Activated T-cell treated with anti-CD3 and anti-CD28 coated beads, Interleukin-2, amount 50 U/mL, for 24 hours (primary cell): Measurements from ENCODE around the gene RAB11FIP5.

Source experiments
- DNase-seq: peaks from one replicate; pipeline ENCODE4 v3.0.0-alpha.2; 2020
- H3K27ac Mint-ChIP-seq: 2 replicates; pipeline ENCODE4 v1.8.0; 2020; ENCODE audit warnings: mild to moderate bottlenecking, mixed read lengths
- H3K27me3 Mint-ChIP-seq: 2 replicates; pipeline ENCODE4 v1.8.0; 2020; ENCODE audit warnings: mixed read lengths
- H3K36me3 Mint-ChIP-seq: 2 replicates; pipeline ENCODE4 v1.8.0; 2020; ENCODE audit warnings: low read depth, mixed read lengths
- H3K4me1 Mint-ChIP-seq: 2 replicates; pipeline ENCODE4 v1.8.0; 2020; ENCODE audit warnings: low read depth, mixed read lengths
- H3K4me3 Mint-ChIP-seq: 2 replicates; pipeline ENCODE4 v1.8.0; 2020; ENCODE audit warnings: mild to moderate bottlenecking, moderate library complexity, mixed read lengths
- H3K9me3 Mint-ChIP-seq: 2 replicates; pipeline ENCODE4 v1.8.0; 2020; ENCODE audit warnings: mixed read lengths

The RAB11FIP5 gene

DNA sequence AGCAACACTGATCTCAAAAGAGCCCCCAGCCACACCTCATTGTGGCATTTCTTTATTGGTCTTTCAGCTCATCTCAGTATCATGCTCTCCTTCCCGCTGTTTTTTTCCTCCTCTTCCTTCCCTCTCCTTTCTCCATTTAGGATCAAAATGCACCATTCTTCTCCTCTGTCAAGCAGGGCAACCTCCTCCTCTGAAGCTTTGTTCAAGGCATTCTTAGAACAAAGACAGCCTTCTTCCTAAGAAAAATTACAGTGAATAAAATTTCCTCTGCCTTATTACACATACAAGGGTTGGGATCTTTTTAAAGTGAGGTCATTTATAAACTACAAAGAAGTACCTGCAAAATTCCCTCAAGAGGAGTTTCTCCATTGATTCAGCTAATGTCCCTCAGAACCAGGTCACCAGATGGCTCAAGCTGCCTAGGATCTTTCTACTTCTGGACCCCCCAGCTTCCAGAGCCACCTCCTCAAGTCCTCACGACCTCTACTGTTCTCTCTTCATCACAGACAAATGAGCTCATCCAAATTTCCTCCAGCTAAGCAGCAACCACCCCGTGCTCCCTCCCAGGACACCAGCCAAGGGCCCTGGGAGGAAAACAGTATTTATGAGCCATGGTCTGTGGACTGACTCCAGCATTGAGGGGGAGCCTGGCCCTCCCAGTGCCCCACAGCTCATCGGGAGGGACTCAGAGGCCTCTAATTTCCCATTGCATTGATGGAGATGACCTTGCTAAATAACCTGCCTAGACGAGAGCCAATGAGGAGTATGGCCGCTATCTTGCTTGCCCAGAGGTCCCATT lies 59.2 kb downstream of the RAB11FIP5 start:
- Mint-ChIP-seq H3K27ac (no peak overlapping the region), H3K4me3 (no peak overlapping the region), H3K27me3 (no peaks in the 10 kb centered on the region), H3K36me3 (peaks cover 21% of the 10 kb centered on the region), H3K9me3 (peaks cover 6% of the 10 kb centered on the region), H3K4me1 (no peaks in the 10 kb centered on the region)
- no peak for DNase-seq

DNA sequence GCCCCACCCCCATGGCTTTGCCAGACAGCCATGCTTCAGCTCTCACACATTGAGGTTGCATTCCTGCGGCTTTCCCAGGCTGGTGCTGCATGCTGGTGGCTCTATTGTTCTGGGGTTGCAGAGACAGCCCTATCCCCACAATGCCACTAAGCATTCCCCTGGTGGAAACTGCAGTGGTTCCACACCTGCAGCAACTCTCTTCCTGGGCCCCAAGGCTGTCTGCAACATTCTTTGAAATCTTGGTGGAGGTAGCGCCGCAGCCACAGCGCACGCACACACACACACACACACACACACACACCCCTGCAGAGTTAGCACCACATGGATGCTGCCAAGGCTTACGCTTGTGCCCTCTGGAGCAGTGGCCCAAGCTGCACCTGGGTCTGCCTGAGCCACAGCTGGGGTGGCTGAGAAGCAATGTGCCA lies 62.6 kb downstream of the RAB11FIP5 start:
- Mint-ChIP-seq H3K4me1 (no peaks in the 10 kb centered on the region), H3K27me3 (no peaks in the 10 kb centered on the region), H3K4me3 (no peak overlapping the region), H3K27ac (no peak overlapping the region), H3K9me3 (no peaks in the 10 kb centered on the region), H3K36me3 (peaks cover 3% of the 10 kb centered on the region)
- no peak for DNase-seq

DNA sequence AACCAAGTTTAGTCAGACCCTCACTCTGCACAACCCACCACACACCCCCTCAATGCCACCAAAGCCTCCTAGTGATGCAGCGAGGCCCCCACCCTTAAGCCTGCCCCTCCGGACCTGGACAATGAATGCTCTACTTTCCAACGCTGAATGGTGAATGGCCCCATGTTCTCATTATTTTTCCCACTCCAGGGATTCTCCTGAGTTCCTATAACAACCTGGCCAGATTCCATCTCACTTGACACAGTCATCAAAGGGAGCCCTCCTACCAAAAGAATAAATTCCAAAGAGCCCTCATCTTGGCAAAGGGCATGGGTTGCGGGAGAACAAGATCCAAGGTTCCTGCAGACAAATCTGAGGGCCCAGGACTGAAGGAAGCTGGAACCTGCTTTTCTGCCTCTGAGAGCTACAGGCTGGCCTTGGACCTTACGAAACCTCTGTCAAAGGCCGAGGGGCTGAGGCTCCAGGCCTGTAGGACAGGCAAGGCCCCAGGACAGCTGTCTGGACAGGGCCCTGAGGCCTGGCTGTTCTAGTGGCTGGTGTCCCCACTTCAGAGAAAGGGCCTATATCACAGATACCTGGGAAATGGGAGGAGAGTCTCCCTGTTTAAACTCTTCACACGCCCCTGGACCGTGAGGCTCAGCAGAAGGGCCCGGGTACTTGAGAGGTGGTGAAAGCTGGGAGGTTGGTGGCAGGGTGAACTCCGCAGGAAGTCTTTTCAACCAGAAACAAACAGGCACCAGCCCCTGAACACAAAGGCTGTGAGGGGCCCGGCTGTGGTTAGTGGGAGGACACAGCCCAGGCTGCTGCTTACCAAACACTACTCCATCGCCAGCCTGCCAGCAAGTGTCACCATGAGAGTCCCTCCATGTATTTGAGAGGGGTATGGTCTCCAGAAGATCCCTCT lies 68.6 kb downstream of the RAB11FIP5 start:
- H3K27ac Mint-ChIP-seq, result no peak overlapping the region
- no peak overlapping the region for H3K4me3 Mint-ChIP-seq

DNA sequence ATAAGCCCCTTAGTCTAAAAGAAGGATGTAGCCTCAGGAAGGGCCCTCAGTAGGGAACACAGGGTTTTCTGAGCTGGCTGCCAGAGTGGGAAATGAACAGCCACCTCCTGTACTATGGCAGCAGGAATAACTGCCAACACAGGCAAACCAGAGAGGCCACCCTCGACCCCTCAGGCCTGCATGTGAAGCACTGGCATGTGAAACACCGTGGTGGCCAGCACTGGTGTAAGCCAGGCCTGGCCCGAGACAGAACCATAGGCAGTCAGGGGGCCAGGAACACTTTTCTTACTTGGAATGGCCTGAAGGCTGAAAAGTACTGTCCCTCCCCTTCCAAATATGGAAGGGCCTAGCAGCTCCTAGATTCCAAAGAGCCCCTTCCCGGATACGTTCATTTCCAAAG lies 69.5 kb downstream of the RAB11FIP5 start:
- Mint-ChIP-seq H3K27ac (no peak overlapping the region), H3K9me3 (no peaks in the 10 kb centered on the region), H3K4me1 (peaks cover 3% of the 10 kb centered on the region), H3K27me3 (no peaks in the 10 kb centered on the region), H3K4me3 (no peak overlapping the region), H3K36me3 (peaks cover 3% of the 10 kb centered on the region)
- DNase-seq, result no peak

More for the DNA sequence above, 68.6 kb downstream of the RAB11FIP5 start:
- Mint-ChIP-seq H3K9me3 (no peaks in the 10 kb centered on the region), H3K36me3 (peaks cover 3% of the 10 kb centered on the region), H3K27me3 (no peaks in the 10 kb centered on the region), H3K4me1 (peaks cover 3% of the 10 kb centered on the region)
- no peak for DNase-seq

DNA sequence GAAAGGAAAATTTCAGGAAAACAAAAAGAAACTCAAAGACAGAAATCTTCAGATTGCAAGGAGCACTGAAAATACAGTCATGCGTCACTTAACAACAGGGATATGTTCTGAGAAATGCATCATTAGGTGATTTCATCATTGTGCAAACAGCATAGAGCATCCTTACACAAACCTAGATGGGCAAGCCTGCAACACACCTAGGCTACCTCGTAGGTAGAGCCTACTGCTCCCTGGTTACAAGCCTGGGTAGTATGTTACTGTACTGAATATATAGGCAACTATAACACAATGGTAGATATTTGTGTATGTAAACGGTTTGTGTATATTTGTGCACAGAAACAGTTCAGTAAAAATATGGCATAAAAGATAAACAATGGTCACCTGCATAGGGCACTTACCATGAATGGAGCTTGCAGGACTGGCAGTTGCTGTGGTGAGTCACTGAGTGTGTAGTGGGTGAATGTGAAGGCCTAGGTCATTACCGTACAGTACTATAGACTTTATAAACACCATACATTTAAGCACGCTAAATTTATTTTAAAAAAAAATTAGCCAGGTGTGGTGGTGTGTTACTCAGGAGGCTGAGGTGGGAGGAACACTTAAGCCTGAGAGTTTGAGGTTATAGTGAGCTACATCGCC lies 74.7 kb downstream of the RAB11FIP5 start:
- H3K4me1 Mint-ChIP-seq, result no peaks in the 10 kb centered on the region
- H3K27me3 Mint-ChIP-seq, result no peaks in the 10 kb centered on the region
- no peak overlapping the region for H3K4me3 Mint-ChIP-seq
- H3K36me3 Mint-ChIP-seq, result peaks cover 3% of the 10 kb centered on the region
- no peak overlapping the region for H3K27ac Mint-ChIP-seq
- H3K9me3 Mint-ChIP-seq, result no peaks in the 10 kb centered on the region
- DNase-seq, result no peak

DNA sequence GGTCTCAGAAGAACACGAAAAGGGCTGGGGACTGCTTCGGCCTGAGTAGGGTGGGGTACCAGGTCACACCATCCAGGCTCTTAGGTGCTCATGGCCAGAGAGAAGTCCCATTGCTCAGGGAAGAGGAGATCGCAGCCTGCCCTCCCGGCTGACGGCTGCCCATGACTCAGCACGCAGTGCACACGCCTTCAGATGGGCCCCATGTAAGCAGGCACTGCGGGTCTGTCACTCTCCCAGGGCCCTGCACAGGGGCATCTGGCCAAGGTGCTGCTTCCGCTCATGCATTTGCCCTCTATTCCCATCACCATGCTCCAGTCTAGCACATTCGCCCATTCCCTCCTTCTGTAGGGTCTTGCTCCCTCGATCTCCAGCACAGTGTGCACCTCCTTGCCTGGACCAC lies 76.0 kb downstream of the RAB11FIP5 start:
- Mint-ChIP-seq H3K9me3 (no peaks in the 10 kb centered on the region), H3K4me3 (no peak overlapping the region), H3K27me3 (no peaks in the 10 kb centered on the region), H3K4me1 (no peaks in the 10 kb centered on the region), H3K27ac (no peak overlapping the region), H3K36me3 (peaks cover 3% of the 10 kb centered on the region)
- DNase-seq, result no peak

DNA sequence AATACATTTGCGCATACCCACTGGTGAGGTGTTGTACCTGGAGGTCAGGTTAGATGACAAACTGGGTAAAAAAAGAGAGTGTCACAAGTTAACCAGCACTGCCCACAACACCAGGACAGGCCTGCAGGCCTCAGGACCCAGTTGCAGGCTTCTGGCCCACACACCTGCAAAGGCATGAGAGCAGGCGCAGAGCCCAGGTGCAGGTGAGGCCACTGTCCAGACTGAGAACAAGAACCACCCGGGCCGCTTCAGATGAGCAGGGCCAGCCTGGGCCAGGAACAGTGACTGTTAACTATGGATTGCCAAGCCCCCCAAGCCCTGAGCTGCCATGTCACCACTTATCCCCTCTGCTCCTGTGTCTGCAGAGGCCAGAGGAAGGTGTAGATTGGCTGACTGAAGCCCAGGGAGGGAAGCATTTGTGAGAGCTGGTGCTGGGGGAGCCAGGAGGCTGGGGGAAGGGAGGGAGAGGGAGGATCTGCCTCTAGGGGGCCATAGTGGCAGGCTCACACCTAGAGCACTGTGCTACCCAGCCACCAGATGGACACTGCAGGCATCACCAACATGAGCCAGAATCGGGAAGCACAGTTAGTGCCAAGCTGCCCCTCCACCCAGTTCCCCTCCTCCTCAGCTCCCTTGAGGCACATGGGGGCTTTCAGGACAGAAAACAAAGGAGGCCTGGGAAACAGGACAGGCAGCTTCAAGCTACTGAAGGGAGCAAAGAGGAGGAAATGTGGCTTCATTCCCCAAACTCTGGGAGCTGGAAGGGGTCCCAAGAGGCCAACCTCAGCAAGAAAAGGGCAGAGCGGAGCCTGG lies 76.6 kb downstream of the RAB11FIP5 start:
- H3K27me3 Mint-ChIP-seq, result no peaks in the 10 kb centered on the region
- DNase-seq, result no peak
- H3K4me1 Mint-ChIP-seq, result no peaks in the 10 kb centered on the region
- no peak overlapping the region for H3K27ac Mint-ChIP-seq
- H3K36me3 Mint-ChIP-seq, result peaks cover 3% of the 10 kb centered on the region
- H3K4me3 Mint-ChIP-seq, result no peak overlapping the region
- H3K9me3 Mint-ChIP-seq, result no peaks in the 10 kb centered on the region

DNA sequence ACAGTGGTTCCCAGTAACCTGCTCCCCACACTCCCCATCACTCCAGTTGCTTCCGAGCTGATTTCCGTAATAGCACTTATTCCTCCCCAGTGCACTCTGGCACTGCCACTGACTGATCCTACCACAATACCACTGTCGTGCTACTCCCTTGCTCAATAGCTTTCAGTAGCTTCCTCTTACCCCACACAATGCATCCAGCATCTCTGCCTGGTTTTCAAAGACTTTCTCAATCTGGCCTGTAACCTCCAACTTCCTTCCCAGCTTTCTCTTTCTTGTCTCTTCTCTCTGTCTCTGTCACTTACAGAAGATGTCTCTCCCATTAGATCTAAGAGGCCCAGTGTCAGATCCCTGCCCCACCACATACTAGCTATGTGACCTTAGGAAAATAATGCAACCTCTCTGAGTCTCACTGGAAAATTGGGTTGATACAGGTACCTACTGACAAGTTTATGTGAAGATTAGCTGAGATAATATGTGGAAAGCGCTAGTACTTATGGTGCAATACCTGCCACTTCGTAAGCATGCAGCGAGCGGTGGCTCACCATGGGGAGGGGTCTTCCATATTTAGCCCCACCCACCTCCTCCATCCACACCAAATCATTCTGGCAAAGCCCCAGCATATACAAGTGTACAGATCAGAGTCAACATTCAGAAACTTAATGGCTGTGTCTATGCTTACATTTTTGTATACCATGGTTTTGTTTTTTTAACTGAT lies 77.9 kb downstream of the RAB11FIP5 start:
- Mint-ChIP-seq H3K27ac (no peak overlapping the region), H3K36me3 (no peaks in the 10 kb centered on the region), H3K4me3 (no peak overlapping the region), H3K27me3 (no peaks in the 10 kb centered on the region), H3K9me3 (no peaks in the 10 kb centered on the region), H3K4me1 (no peaks in the 10 kb centered on the region)
- DNase-seq, result no peak

DNA sequence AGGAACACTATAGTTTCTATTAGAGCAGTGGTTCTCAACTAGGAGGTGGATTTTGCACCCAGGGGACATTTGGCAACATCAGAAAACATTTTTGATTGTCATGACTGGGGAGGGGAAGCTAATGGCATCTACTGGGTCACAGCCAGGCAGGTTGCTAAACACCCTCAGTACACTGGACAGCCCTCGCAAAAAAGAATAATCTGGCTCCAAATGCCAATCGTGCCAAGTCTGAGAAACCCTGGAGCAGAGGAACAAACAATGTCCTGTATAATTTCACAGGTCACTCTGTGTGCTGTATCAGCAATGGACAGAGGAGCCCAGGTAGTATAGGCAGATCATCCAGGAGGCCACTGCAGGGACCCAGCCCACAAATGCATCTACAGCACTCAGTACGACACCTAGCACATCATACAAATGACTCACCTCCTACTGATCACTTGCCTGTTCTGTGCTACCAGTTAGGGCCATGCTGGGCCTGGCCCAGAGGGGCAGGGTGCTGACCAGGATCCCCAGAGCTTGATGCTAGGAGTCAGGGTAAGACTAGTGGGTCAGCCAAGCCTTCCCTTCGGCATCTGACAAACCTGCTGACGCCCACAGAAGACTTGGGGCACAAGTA lies 78.9 kb downstream of the RAB11FIP5 start:
- H3K27me3 Mint-ChIP-seq, result no peaks in the 10 kb centered on the region
- H3K4me3 Mint-ChIP-seq, result no peak overlapping the region
- no peaks in the 10 kb centered on the region for H3K9me3 Mint-ChIP-seq
- DNase-seq, result no peak
- H3K4me1 Mint-ChIP-seq, result no peaks in the 10 kb centered on the region
- no peaks in the 10 kb centered on the region for H3K36me3 Mint-ChIP-seq
- H3K27ac Mint-ChIP-seq, result no peak overlapping the region

DNA sequence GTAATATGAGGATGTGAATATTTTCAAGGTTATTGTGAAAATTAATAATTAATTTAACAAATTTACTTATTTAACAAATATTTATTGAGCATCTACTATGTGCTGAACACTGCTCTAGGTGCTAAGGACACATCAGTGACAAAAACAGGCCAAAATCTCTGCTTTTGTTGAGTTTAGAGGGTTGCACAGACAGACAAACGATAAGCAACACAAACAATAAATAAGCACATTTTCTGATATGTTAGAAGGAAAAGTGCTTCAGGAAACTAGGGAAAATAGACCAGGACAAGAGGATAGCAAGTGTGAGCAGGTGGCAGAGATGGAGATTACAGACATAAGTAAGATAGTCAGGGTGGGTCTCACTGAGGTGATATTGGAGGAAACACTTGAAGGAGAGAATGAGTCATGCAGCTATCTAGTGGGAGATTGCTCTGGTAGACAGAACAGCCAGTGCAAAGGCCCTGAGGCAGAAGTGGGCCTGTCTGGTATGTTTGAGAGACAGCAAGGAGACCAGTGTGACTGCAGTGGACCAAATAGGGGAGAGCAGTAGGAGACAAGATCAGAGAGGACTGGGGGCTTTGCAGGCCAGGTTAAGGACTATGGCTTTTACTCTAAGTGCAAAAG lies 79.5 kb downstream of the RAB11FIP5 start:
- Mint-ChIP-seq H3K4me3 (no peak overlapping the region), H3K27ac (no peak overlapping the region), H3K27me3 (no peaks in the 10 kb centered on the region), H3K9me3 (no peaks in the 10 kb centered on the region), H3K36me3 (peaks cover 3% of the 10 kb centered on the region), H3K4me1 (no peaks in the 10 kb centered on the region)
- DNase-seq, result no peak

DNA sequence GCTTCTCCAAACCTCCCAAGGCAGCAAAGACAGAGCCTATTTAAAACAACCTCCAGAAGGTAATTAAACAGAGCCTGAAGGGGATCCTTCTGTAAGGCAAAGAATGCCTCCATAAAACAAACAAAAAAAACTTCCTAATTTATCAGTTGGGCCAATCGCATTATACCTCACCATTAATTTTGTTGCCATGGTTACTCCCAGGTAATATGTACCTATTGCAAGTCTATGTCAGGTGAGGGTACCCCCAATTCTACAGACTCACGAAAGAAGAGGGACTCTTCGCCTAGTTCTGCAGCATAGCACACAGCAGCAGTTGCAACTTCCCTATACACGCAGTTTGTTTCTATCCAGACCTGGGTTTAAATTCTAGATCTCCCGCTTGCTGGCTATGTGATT lies 80.0 kb downstream of the RAB11FIP5 start:
- H3K4me1 Mint-ChIP-seq, result no peaks in the 10 kb centered on the region
- H3K36me3 Mint-ChIP-seq, result peaks cover 6% of the 10 kb centered on the region
- H3K4me3 Mint-ChIP-seq, result no peak overlapping the region
- no peak for DNase-seq
- no peak overlapping the region for H3K27ac Mint-ChIP-seq
- H3K9me3 Mint-ChIP-seq, result no peaks in the 10 kb centered on the region
- no peaks in the 10 kb centered on the region for H3K27me3 Mint-ChIP-seq

DNA sequence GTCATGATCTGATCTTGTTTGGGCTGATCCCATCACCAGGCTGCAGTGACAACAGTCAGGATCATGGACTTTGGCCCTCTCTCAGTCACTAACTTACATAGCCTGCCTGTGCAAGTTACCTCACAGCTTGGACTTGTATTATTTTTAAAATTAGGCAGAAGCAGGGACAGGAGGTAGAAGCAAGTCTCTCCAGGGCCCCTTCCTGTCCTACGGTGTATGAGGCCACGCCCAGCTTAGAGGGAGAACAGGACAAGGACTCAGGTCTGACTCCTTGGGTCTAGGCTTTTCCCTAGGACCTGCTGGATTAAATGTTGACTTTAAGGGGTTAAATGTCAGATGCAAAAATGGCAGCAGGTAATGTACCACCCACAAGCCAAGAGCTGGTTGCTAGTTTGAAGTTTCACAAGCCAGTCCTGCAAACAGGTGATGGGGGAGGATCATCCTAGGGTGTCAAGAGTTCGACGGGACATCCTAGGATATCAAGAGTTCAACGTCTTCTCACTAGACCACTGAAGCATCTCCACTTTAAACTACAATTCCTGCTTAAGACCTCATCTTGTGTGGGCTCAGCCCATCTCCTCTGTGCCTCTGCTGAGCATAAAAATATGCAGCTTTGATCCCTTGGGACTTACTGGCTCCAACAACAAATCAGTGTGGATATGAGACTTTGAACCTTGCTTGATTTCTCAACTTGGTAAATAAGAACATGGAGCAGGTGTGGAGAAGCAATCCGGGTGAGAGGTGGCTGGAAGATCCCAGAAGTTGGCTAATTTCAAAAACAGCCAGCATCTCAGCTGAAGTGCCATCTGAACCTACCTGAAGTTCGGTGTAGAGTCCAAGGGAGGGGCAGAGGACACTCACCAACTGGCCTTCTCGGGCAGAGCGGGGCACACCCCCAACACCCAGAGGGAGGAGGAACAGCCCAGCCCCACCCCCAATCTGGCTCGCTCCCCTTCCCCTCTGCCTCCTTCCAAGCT lies 80.7 kb downstream of the RAB11FIP5 start:
- H3K4me3 Mint-ChIP-seq, result no peak overlapping the region
- H3K27ac Mint-ChIP-seq, result no peak overlapping the region
- no peaks in the 10 kb centered on the region for H3K27me3 Mint-ChIP-seq
- peaks cover 6% of the 10 kb centered on the region for H3K36me3 Mint-ChIP-seq
- no peaks in the 10 kb centered on the region for H3K9me3 Mint-ChIP-seq
- no peak for DNase-seq
- H3K4me1 Mint-ChIP-seq, result no peaks in the 10 kb centered on the region
